HCT116 (cell line): ENCODE data around the gene ATG5. TPM values are rescaled to one million over a fixed set of nuclear protein-coding genes. Genes with fewer than 3 reads are reported as not detected.

ENCODE experiments used
- ATAC-seq: fragments of 200-7000 bp; cut with Tn5 transposase; 2 replicates; pipeline ENCODE4 v1.9.1; 2020; ENCODE audit warnings: mild to moderate bottlenecking, moderate library complexity
- BruUV-seq: library from RNA; stranded (reverse); fragments of 400-500 nt; replicated peaks from 2 replicates; lab custom pipeline; 2021; lab: Mats Ljungman, UMichigan
- CTCF ChIA-PET: fragments of 300-600 bp; sonication (Branson Sonifier 250); formaldehyde crosslinking; loops from one replicate; lab custom pipeline; 2021; ENCODE audit warnings: antibody characterized with exemption; lab: Charles Lee
- POLR2A ChIA-PET: fragments of 300-600, 350-600 bp; sonication (Branson Sonifier 250); formaldehyde crosslinking; loops from one replicate; lab custom pipeline; 2021; ENCODE audit warnings: antibody characterized with exemption; lab: Charles Lee
- RAD21 ChIA-PET, 2 experiments: fragments of 300-600 bp; sonication (Branson Sonifier 250); formaldehyde crosslinking; loops; one replicate each; lab custom pipeline; 2023; ENCODE audit warnings: low total read pairs in 2 of 2; ENCODE audit not compliant: uncharacterized antibody in 2 of 2, unreplicated experiment in 2 of 2, low non-redundant PET in 1 of 2; lab: Charles Lee
- DNase-seq: peaks from one replicate; pipeline ENCODE4 v3.0.0-alpha.2; 2010; ENCODE audit warnings: low read depth, low spot score
- H2AFZ ChIP-seq: fragments of 200-600 bp; shearing (Covaris generic), sonication (generic); 2 replicates; pipeline ENCODE4 v1.6.1; 2017; ENCODE audit warnings: low read depth, mixed run types, mixed read lengths, antibody characterized with exemption, low read length; ENCODE audit not compliant: poor library complexity, severe bottlenecking
- H3K27ac ChIP-seq: 2 replicates; pipeline ENCODE4 v1.5.1; 2012; ENCODE audit warnings: low read depth, low read length
- H3K27me3 ChIP-seq: fragments of 200-600 bp; sonication (generic); 2 replicates; pipeline ENCODE4 v1.6.1; 2016; ENCODE audit warnings: mixed run types, low read length, mixed read lengths; ENCODE audit not compliant: insufficient read depth
- H3K36me3 ChIP-seq, 2 experiments: fragments of 200-500 bp in 1 of 2; fragments of 200-600 bp in 1 of 2; sonication (Bioruptor generic) in 1 of 2; sonication (generic) in 1 of 2; 2 replicates each; pipeline versions ENCODE4 v1.5.1 to v1.6.1; 2014 to 2016; ENCODE audit warnings: low read length in 2 of 2, inconsistent platforms in 1 of 2, mixed read lengths in 1 of 2, mixed run types in 1 of 2; ENCODE audit not compliant: insufficient read depth in 2 of 2, control insufficient read depth in 1 of 2
- H3K4me1 ChIP-seq, 2 experiments: fragments of 200-600 bp in 1 of 2; sonication (generic) in 1 of 2; 2 replicates each; pipeline versions ENCODE4 v1.5.1 to v1.6.1; 2012 to 2017; ENCODE audit warnings: low read length in 2 of 2, inconsistent platforms in 1 of 2, mild to moderate bottlenecking in 1 of 2, mixed read lengths in 1 of 2, mixed run types in 1 of 2, moderate library complexity in 1 of 2; ENCODE audit not compliant: insufficient read depth in 2 of 2, control insufficient read depth in 1 of 2
- H3K4me2 ChIP-seq: fragments of 200-600 bp; sonication (generic); 2 replicates; pipeline ENCODE4 v1.6.1; 2017; ENCODE audit warnings: mixed run types, low read length, mixed read lengths
- H3K4me3 ChIP-seq, 2 experiments: fragments of 200-600 bp in 1 of 2; sonication (generic) in 1 of 2; replicated peaks in 1 of 2; 2 replicates each; pipeline ENCODE4 v1.5.1; 2011 to 2016; ENCODE audit warnings: low read length in 2 of 2, control low read depth in 1 of 2, low read depth in 1 of 2, mild to moderate bottlenecking in 1 of 2, mixed read lengths in 1 of 2, mixed run types in 1 of 2
- H3K79me2 ChIP-seq: fragments of 200-600 bp; sonication (generic); 2 replicates; pipeline ENCODE4 v1.6.1; 2017; ENCODE audit warnings: mild to moderate bottlenecking, mixed run types, low read length, moderate library complexity, mixed read lengths; ENCODE audit not compliant: insufficient read depth
- H3K9ac ChIP-seq: fragments of 200-600 bp; sonication (generic); 2 replicates; pipeline ENCODE4 v1.6.1; 2016; ENCODE audit warnings: low read length, mixed read lengths
- H3K9me2 ChIP-seq: fragments of 200-600 bp; sonication (generic), shearing (Covaris generic); 2 replicates; pipeline ENCODE4 v1.6.1; 2017; ENCODE audit warnings: mixed run types, mild to moderate bottlenecking, moderate library complexity; ENCODE audit not compliant: insufficient read depth
- H3K9me3 ChIP-seq, 2 experiments: fragments of 200-500 bp in 1 of 2; fragments of 200-600 bp in 1 of 2; sonication (Bioruptor generic) in 1 of 2; sonication (generic) in 1 of 2; 2 replicates each; pipeline ENCODE4 v1.6.1; 2014 to 2017; ENCODE audit warnings: low read length in 2 of 2, mixed read lengths in 2 of 2, inconsistent platforms in 1 of 2, low read depth in 1 of 2, mild to moderate bottlenecking in 1 of 2, mixed run types in 1 of 2, moderate library complexity in 1 of 2; ENCODE audit not compliant: control insufficient read depth in 1 of 2, insufficient read depth in 1 of 2
- H4K20me1 ChIP-seq: fragments of 200-600 bp; sonication (generic), shearing (Covaris generic); 2 replicates; pipeline ENCODE4 v1.6.1; 2017; ENCODE audit warnings: mixed run types, mild to moderate bottlenecking, moderate library complexity; ENCODE audit not compliant: insufficient read depth
- CBX3 ChIP-seq: IDR thresholded peaks from 2 replicates; pipeline ENCODE4 v1.6.1; 2012; ENCODE audit warnings: low read depth
- CEBPB ChIP-seq: IDR thresholded peaks from 2 replicates; pipeline ENCODE4 v1.6.1; 2012; ENCODE audit warnings: low read depth
- EGR1 ChIP-seq: IDR thresholded peaks from 2 replicates; pipeline ENCODE4 v1.6.1; 2012; ENCODE audit warnings: low read depth
- ELF1 ChIP-seq: IDR thresholded peaks from 2 replicates; pipeline ENCODE4 v1.6.1; 2012; ENCODE audit warnings: low read depth, borderline replicate concordance
- EZH2phosphoT487 ChIP-seq: fragments of 200-600 bp; IDR thresholded peaks from 2 replicates; pipeline ENCODE4 v1.6.1; 2018; ENCODE audit warnings: antibody characterized with exemption, borderline replicate concordance
- JUND ChIP-seq: IDR thresholded peaks from 2 replicates; pipeline ENCODE4 v1.6.1; 2012
- MAX ChIP-seq: IDR thresholded peaks from 2 replicates; pipeline ENCODE4 v1.6.1; 2012
- RAD21 ChIP-seq: IDR thresholded peaks from 2 replicates; pipeline ENCODE4 v1.6.1; 2012; ENCODE audit warnings: low read depth, mild to moderate bottlenecking
- SIN3A ChIP-seq: IDR thresholded peaks from 2 replicates; pipeline ENCODE4 v1.6.1; 2012; ENCODE audit warnings: low read depth
- SP1 ChIP-seq: IDR thresholded peaks from 2 replicates; pipeline ENCODE4 v1.6.1; 2012; ENCODE audit warnings: low read depth
- SRF ChIP-seq: IDR thresholded peaks from 2 replicates; pipeline ENCODE4 v1.6.1; 2012; ENCODE audit warnings: low read depth
- TCF7L2 ChIP-seq: IDR thresholded peaks from 2 replicates; pipeline ENCODE4 v1.7.0; 2011; ENCODE audit warnings: borderline replicate concordance, inconsistent platforms; ENCODE audit not compliant: insufficient read depth, insufficient read length; ENCODE audit errors: extremely low read depth
- YY1 ChIP-seq: IDR thresholded peaks from 2 replicates; pipeline ENCODE4 v1.6.1; 2011; ENCODE audit warnings: low read length, low read depth, moderate library complexity, mild to moderate bottlenecking; ENCODE audit not compliant: insufficient replicate concordance; ENCODE audit errors: extremely low read depth
- ZBTB33 ChIP-seq: IDR thresholded peaks from 2 replicates; pipeline ENCODE4 v1.6.1; 2011; ENCODE audit warnings: mild to moderate bottlenecking, low read length, moderate library complexity; ENCODE audit not compliant: insufficient replicate concordance; ENCODE audit errors: extremely low read depth
- ZFX ChIP-seq: fragments of 450-650 bp; IDR thresholded peaks from 2 replicates; pipeline ENCODE4 v1.6.1; 2017
- ZNF274 ChIP-seq: fragments of 200-500 bp; sonication (Bioruptor generic); IDR thresholded peaks from 2 replicates; pipeline ENCODE4 v1.6.1; 2014; ENCODE audit warnings: mild to moderate bottlenecking, low read depth, low read length, inconsistent platforms
- intact Hi-C: fragments of 100-400 bp; cut with micrococcal nuclease; formaldehyde crosslinking; loops from 2 replicates; pipeline ENCODE4 v1.10.0; 2022
- total RNA-seq: library from RNA; stranded (reverse); gene quantifications from one replicate; pipeline ENCODE4 v1.2.1, GENCODE V29; 2021; ENCODE audit not compliant: unreplicated experiment
- TF ChIP-seq, protein P1 (sequence below): IDR thresholded peaks from 2 replicates; pipeline ENCODE4 v1.6.1; 2012

Gene ATG5
- total RNA-seq, 1 experiment from 2014 or later = 39.6 TPM

- no peaks in the 10 kb centered on the region for H3K9me3 ChIP-seq
- H2AFZ ChIP-seq = no peak overlapping the region
- no peak for ATAC-seq
- no TSS peak for BruUV-seq
- H3K4me2 ChIP-seq = no peak overlapping the region
- no peak overlapping the region for H3K4me3 ChIP-seq
- no peak overlapping the region for H3K9ac ChIP-seq
- H3K36me3 ChIP-seq = no peaks in the 10 kb centered on the region
- H3K79me2 ChIP-seq = no peaks in the 10 kb centered on the region
- no peaks in the 10 kb centered on the region for H3K9me2 ChIP-seq
- TF ChIP-seq ZNF274 = no peak
- no peak for TF ChIP-seq EGR1
- TF ChIP-seq CBX3 = no peak
- TF ChIP-seq ZFX = no peak
- TF ChIP-seq SRF = no peak
- TF ChIP-seq ZBTB33 = no peak
- TF ChIP-seq SP1 = no peak
- TF ChIP-seq, protein P1, sequence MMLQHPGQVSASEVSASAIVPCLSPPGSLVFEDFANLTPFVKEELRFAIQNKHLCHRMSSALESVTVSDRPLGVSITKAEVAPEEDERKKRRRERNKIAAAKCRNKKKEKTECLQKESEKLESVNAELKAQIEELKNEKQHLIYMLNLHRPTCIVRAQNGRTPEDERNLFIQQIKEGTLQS = no peak
- no peak for TF ChIP-seq RAD21
- no peak for TF ChIP-seq EZH2phosphoT487
- TF ChIP-seq JUND = no peak
- TF ChIP-seq ELF1 = no peak
- TF ChIP-seq CEBPB = no peak
- no peak for TF ChIP-seq SIN3A
- no peak for TF ChIP-seq TCF7L2
- no peak for TF ChIP-seq MAX
- TF ChIP-seq YY1 = no peak
- POLR2A ChIA-PET = no interaction called here
- H4K20me1 ChIP-seq = 0 out of 2 replicates have a peak, but pooled peaks cover 2% of the 10 kb centered on the region
- no peaks in the 10 kb centered on the region for H3K27me3 ChIP-seq
- CTCF ChIA-PET = no interaction called here
- peaks cover 0 to 6% of the 10 kb centered on the region in 2 experiments; a peak in 1 of 4 replicates for H3K4me1 ChIP-seq
- H3K27ac ChIP-seq = no peak overlapping the region
- intact Hi-C loops = no loop called here
- RAD21 ChIA-PET = no interaction called here
- no peak for DNase-seq
These were observed 139.9 kb downstream of the ATG5 start for GRCh38 chr6:106185615-106186014.
